Activated CD4-positive, alpha-beta T cell treated with anti-CD3 and anti-CD28 coated beads, Interleukin-2, amount 10 ng/mL, durations not matched to agents 7 days and 5 days (primary cell): ENCODE measurements around the gene WDR4. TPM values are rescaled to one million over a fixed set of nuclear protein-coding genes. Genes with fewer than 3 reads are reported as not detected.
"Not testable (repeated sequence)": the region's sequence is repeated elsewhere in the genome, so short reads cannot be mapped to it uniquely, and the experiment has no call there.

ENCODE experiments used
- CTCF ChIA-PET: fragments of 350-600 bp; sonication (Branson Sonifier 250); formaldehyde crosslinking; loops from one replicate; lab custom pipeline; 2021; ENCODE audit warnings: antibody characterized with exemption; lab: Charles Lee
- POLR2A ChIA-PET: fragments of 350-600 bp; sonication (Branson Sonifier 250); formaldehyde crosslinking; loops from one replicate; lab custom pipeline; 2021; ENCODE audit warnings: antibody characterized with exemption; lab: Charles Lee
- DNase-seq: peaks from one replicate; pipeline ENCODE4 v3.0.0-alpha.2; 2020
- H3K27ac Mint-ChIP-seq: one replicate; pipeline ENCODE4 v1.8.0; 2021; ENCODE audit warnings: mild to moderate bottlenecking, moderate library complexity, mixed read lengths
- H3K27me3 Mint-ChIP-seq: one replicate; pipeline ENCODE4 v1.8.0; 2021; ENCODE audit warnings: mixed read lengths
- H3K36me3 Mint-ChIP-seq: one replicate; pipeline ENCODE4 v1.8.0; 2021; ENCODE audit warnings: low read depth, mixed read lengths
- H3K4me1 Mint-ChIP-seq: one replicate; pipeline ENCODE4 v1.8.0; 2021; ENCODE audit warnings: mixed read lengths
- H3K4me3 Mint-ChIP-seq: one replicate; pipeline ENCODE4 v1.8.0; 2021; ENCODE audit warnings: mild to moderate bottlenecking, moderate library complexity, mixed read lengths
- H3K9me3 Mint-ChIP-seq: one replicate; pipeline ENCODE4 v1.8.0; 2021; ENCODE audit warnings: mixed read lengths
- total RNA-seq, 2 experiments: library from RNA; stranded (reverse); gene quantifications; one replicate each; pipeline ENCODE4 v1.2.3, GENCODE V29; 2021

Gene WDR4
- total RNA-seq, 2 experiments from 2014 or later = 23.9 to 32.7 TPM

DNA sequence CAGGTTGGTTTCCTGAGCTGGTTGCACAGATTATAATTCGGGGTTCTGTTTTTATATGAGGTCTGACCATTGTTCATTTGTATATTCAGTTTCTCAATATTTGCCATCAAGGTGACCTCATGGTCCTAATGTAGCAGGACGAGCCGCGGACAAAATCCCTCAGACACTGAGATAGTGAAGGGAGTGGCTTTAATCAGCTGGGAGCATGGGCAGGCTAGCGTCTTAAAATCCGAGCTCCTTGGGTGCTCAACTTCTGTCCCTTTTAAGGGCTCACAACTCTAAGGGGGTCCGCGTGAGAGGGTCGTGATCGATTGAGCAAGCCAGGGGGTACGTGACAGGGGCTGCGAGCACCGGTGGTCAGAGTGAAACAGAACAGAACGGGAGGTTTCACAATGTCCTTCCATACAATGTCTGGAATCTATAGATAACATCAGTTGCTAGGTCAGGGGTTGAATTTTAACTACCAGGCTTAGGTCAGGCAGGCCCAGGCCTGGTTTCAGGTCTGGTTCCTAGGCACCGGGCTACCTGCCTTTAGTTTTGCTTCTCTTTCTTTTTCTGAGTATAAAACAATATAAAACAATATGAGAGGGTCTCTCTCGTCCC lies 71.9 kb downstream of the WDR4 start:
- H3K27ac Mint-ChIP-seq, H3K9me3 Mint-ChIP-seq, CTCF ChIA-PET, H3K4me3 Mint-ChIP-seq, H3K4me1 Mint-ChIP-seq, H3K36me3 Mint-ChIP-seq, DNase-seq, POLR2A ChIA-PET: not testable (repeated sequence)
- H3K27me3 Mint-ChIP-seq = peaks cover 16% of the 10 kb centered on the region

DNA sequence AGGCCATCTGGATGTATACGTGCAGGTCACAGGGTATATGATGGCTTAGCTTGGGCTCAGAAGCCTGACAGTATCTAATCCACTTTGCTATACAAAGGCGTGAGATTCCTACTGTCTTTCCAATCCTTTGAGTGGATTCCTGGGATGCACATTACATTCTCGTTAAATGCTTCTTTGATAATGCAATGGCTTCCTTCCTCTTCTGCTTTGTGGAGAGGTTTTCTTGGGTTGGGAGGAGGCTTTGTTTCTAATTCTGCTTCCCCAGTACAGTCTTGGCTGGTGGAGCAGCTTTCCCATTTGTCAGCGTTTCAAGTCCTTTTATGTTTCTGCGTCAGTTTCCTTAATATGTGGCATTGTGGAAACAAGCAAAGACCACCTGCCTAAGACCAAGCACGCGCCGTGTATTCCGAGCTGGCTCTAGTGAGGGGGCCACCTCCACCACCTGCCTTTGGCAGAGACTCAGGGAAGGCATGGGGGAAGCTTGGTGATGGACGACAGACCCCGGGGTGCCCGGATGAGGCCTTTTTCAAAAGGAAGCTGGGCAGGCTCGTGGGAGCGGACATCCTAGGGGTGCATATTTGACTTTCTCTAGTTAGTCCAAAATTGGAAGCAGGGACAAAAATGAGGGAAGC lies 72.7 kb downstream of the WDR4 start:
- no peak for DNase-seq
- Mint-ChIP-seq H3K4me1 (no peaks in the 10 kb centered on the region), H3K4me3 (no peak overlapping the region), H3K36me3 (no peaks in the 10 kb centered on the region), H3K27ac (no peak overlapping the region), H3K9me3 (no peaks in the 10 kb centered on the region), H3K27me3 (peaks cover 16% of the 10 kb centered on the region)
- POLR2A ChIA-PET = no interaction called here
- CTCF ChIA-PET = no interaction called here

DNA sequence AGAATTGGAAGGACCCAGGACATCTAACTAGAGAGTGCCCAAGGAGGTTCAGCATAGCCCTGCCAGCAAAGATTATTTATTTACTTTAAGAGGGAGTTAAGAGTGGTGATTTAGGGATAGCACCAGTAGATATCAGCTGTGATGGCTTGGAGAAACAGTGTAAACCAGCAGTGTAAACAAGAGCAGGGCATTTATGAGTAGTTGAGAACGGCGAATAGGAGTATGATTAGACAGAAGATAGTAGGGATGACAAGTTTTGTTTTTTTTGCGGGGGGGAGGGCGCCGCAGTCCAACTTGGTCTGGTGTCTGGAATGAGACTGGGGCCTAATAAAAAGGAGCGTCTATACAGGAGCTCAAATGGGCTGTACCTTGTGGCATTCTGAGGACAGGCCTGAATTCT lies 77.7 kb downstream of the WDR4 start:
- H3K27ac Mint-ChIP-seq, CTCF ChIA-PET, H3K4me1 Mint-ChIP-seq, H3K9me3 Mint-ChIP-seq, H3K4me3 Mint-ChIP-seq, H3K36me3 Mint-ChIP-seq, POLR2A ChIA-PET, DNase-seq: not testable (repeated sequence)
- peaks cover 20% of the 10 kb centered on the region for H3K27me3 Mint-ChIP-seq

DNA sequence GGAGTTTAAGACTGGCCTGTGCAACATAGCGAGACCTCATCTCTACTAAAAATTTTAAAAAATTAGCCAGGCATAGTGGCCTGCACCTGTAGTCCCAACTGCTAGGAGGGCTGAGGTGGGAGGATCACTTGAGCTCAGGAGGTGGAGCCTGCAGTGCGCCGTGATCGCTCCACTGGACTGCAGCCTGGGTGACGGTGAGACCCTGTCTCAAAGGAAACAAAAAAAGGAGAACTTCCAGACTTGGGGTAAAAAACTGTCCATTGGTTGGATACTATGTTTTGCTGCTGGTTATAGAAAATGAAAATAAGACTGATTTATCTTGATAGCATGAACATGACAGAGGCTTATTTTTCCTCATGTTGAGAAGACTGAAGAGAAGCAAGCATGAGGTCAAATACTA lies 79.4 kb downstream of the WDR4 start:
- no peaks in the 10 kb centered on the region for H3K9me3 Mint-ChIP-seq
- H3K4me3 Mint-ChIP-seq = no peak overlapping the region
- no peaks in the 10 kb centered on the region for H3K36me3 Mint-ChIP-seq
- H3K4me1 Mint-ChIP-seq = peaks cover 6% of the 10 kb centered on the region
- no peak for DNase-seq
- H3K27me3 Mint-ChIP-seq = peaks cover 15% of the 10 kb centered on the region
- H3K27ac Mint-ChIP-seq = no peak overlapping the region
- CTCF ChIA-PET = no interaction called here
- POLR2A ChIA-PET = no interaction called here

- H3K27ac Mint-ChIP-seq = no peak overlapping the region
- POLR2A ChIA-PET = no interaction called here
- no peaks in the 10 kb centered on the region for H3K9me3 Mint-ChIP-seq
- no peak overlapping the region for H3K4me3 Mint-ChIP-seq
- peaks cover 11% of the 10 kb centered on the region for H3K27me3 Mint-ChIP-seq
- DNase-seq = no peak
- no peaks in the 10 kb centered on the region for H3K36me3 Mint-ChIP-seq
- CTCF ChIA-PET = no interaction called here
- H3K4me1 Mint-ChIP-seq = peaks cover 6% of the 10 kb centered on the region
Measured at GRCh38 chr21:42799516-42799915, 79.8 kb downstream of the WDR4 start.

Other genes starting within 250 kb of the WDR4 start
- gene PDE9A, start 225.9 kb downstream of the WDR4 start, total RNA-seq = 1 to 10 TPM; 4.7 to 6.1 TPM
- 10 to 100 TPM; 25.0 to 27.0 TPM for gene NDUFV3, start 13.8 kb upstream of the WDR4 start, total RNA-seq
- gene ERVH48-1, start 46.1 kb upstream of the WDR4 start, total RNA-seq = 1 to 10 TPM; 5.4 to 6.4 TPM
- 10 to 100 TPM; 28.7 to 30.1 TPM for gene PKNOX1, start 95.0 kb upstream of the WDR4 start, total RNA-seq
- gene CBS, start 196.3 kb upstream of the WDR4 start, total RNA-seq = 10 to 100 TPM; 31.4 to 31.7 TPM
- gene U2AF1, start 228.0 kb upstream of the WDR4 start, total RNA-seq = 10 to 100 TPM in 1 of 2 experiments, 1 to 10 TPM in 1; 5.5 to 88.5 TPM